Small intestine (tissue), 7 donors: ENCODE data around the gene CD63. TPM values are rescaled to one million over a fixed set of nuclear protein-coding genes. Genes with fewer than 3 reads are reported as not detected.

Experiments used
- DNase-seq, 2 donors: peaks; one replicate each; pipeline versions ENCODE4 v3.0.0 to v3.0.0-alpha.2; 2013
- FAIRE-seq: peaks from 2 replicates; lab custom pipeline; 2012; peaks lifted over from hg19 to GRCh38; lab: Jason Lieb, UNC
- H3K27ac ChIP-seq, 3 donors: one replicate each; pipeline ENCODE4 v1.5.1; 2013; ENCODE audit warnings: low read length in 2 of 3, mild to moderate bottlenecking in 2 of 3, control low read depth in 1 of 3, inconsistent platforms in 1 of 3, low read depth in 1 of 3, moderate library complexity in 1 of 3
- H3K27me3 ChIP-seq, 3 donors: one replicate each; pipeline ENCODE4 v1.6.1; 2013; ENCODE audit warnings: low read length in 3 of 3, inconsistent platforms in 1 of 3; ENCODE audit not compliant: control insufficient read depth in 3 of 3, insufficient read depth in 3 of 3
- H3K36me3 ChIP-seq, 3 donors: one replicate each; pipeline ENCODE4 v1.6.1; 2013; ENCODE audit warnings: low read length in 3 of 3, inconsistent platforms in 1 of 3, low read depth in 1 of 3, mild to moderate bottlenecking in 1 of 3, moderate library complexity in 1 of 3; ENCODE audit not compliant: control insufficient read depth in 3 of 3, insufficient read depth in 2 of 3
- H3K4me1 ChIP-seq, 3 donors: one replicate each; pipeline ENCODE4 v1.6.1; 2013; ENCODE audit warnings: low read length in 2 of 3, inconsistent platforms in 1 of 3, low read depth in 1 of 3, mild to moderate bottlenecking in 1 of 3, moderate library complexity in 1 of 3; ENCODE audit not compliant: control insufficient read depth in 3 of 3, insufficient read depth in 2 of 3
- H3K4me3 ChIP-seq, 3 donors: one replicate each; pipeline ENCODE4 v1.5.1; 2013; ENCODE audit warnings: low read length in 3 of 3, control low read depth in 1 of 3, inconsistent platforms in 1 of 3, low read depth in 1 of 3, mild to moderate bottlenecking in 1 of 3, moderate library complexity in 1 of 3
- H3K9me3 ChIP-seq, 2 donors: one replicate each; pipeline ENCODE4 v1.6.1; 2013; ENCODE audit warnings: low read depth in 1 of 2, low read length in 1 of 2; ENCODE audit not compliant: control insufficient read depth in 2 of 2, insufficient read depth in 1 of 2
- WGBS, 3 donors: extraction: QIAGEN DNeasy Blood & Tissue Kit; methylation state at CpG; one replicate each; pipeline ENCODE4 v1.1.7; 2013; 5-methylcytosine and 5-hydroxymethylcytosine counted together
- polyA plus RNA-seq, 4 donors: library from polyadenylated mRNA; stranded (reverse) in 3 of 4; unstranded in 1 of 4; fragments of 200-250 nt in 3 of 4; fragments of 120-200 nt in 1 of 4; gene quantifications; one replicate each; pipeline versions ENCODE4 v1.2.1 to v1.2.3, GENCODE V29; 2013
- donor health status: healthy with polysubstance abuse.
- donor health status: control.
- donor health status: control.
- donor health status: Bipolar disorder and iron deficiency.
- donor health status: healthy.

The CD63 gene
- polyA plus RNA-seq, 4 donors = 561 to 1,127 (median 702) TPM

DNA sequence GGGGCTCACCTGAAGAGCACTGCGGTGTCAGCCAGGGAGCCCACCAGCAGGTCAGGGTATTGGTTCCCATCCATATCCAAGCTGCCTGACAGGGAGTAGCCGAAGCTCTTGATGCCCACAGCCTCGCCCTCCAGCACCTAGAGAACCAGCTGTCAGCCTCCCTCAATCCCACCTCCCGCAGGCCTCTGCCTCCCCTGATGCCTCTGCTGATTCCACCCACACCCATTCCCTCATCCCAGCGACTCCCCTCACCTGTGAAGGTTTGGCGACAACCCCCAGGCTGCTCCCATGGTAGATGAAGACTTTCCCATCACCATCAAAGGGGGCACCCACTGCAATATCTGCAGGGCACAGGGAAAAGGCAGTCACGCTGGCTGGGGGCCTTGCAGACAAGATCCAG is 31.1 kb downstream of the CD63 start:
- Histone ChIP-seq H3K27ac (no peak overlapping the region), H3K27me3 (no peaks in the 10 kb centered on the region), H3K36me3 (peaks cover 0 to 22% (median 0%) of the 10 kb centered on the region in 3 donors), H3K9me3 (no peaks in the 10 kb centered on the region), H3K4me3 (no peak overlapping the region), H3K4me1 (peaks cover 0 to 36% (median 3%) of the 10 kb centered on the region in 3 donors)
- FAIRE-seq (no peak), DNase-seq (no peak)
- 84 to 86% (median 84%) methylated on average over 7 of the region's 7 CpGs for WGBS, 3 donors

DNA sequence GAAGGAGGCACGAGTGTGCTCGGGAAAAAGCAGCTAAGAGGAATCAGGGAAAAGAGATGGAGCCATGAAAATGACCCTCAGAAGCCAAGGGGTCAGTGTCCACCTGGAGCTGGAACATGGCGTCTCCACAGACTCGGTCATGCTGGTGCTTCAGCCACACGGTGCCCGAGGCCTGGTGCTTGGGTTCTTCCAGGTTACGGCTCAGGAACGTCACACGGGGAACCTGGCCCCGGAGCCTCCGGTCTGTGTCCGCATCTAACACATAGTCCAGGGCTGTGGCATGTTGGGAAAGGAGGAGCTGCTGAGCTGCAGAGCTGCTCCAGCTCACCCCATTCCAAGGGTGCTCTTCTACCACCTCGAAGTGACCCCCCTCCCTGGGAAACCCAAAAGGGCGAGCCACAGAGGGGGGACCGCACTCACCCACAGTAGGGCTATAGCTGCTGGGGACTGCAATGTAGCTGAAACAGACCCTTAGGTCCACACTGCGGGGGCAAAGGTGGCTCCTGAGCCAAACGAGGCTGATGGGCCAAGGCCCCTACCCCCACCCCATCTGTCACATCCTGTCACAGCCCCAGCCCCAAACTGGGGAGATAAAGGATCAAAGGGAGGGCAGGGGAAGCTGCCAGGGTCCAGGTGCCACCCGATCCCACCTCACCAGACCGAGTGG is 31.9 kb downstream of the CD63 start:
- Histone ChIP-seq H3K4me1 (peaks cover 0 to 35% (median 3%) of the 10 kb centered on the region in 3 donors), H3K27ac (no peak overlapping the region), H3K9me3 (no peaks in the 10 kb centered on the region), H3K27me3 (no peaks in the 10 kb centered on the region), H3K4me3 (no peak overlapping the region), H3K36me3 (peaks cover 0 to 23% (median 0%) of the 10 kb centered on the region in 3 donors)
- no peak for DNase-seq
- WGBS, 3 donors = 81 to 87% (median 82%) methylated on average over 17 to 19 of the region's 19 CpGs
- FAIRE-seq = no peak

DNA sequence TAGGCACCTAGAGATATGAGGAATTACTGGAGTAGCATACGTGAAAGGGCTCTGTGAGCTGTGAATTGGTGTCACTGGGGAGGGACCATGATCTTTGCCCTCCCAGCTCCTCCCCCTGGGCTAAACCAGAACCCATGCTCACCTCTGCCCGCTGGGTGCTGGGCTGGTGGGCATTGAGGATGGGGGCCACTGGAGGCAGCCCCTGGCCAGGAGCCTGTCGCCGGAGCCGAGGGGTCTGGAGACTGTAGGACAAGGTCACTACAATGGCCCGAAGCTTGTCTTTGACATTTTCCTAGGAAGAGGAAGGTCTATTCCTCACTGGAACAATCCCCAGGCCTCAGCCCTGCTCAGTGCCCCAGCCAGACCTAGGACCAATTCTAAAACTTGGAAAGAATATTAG is 32.7 kb downstream of the CD63 start:
- no peaks in the 10 kb centered on the region for H3K9me3 ChIP-seq
- H3K4me3 ChIP-seq = no peak overlapping the region
- H3K4me1 ChIP-seq = peaks cover 0 to 35% (median 3%) of the 10 kb centered on the region in 3 donors
- no peaks in the 10 kb centered on the region for H3K27me3 ChIP-seq
- no peak overlapping the region for H3K27ac ChIP-seq
- H3K36me3 ChIP-seq = peaks cover 0 to 26% (median 0%) of the 10 kb centered on the region in 3 donors
- 74 to 86% (median 74%) methylated on average over 6 of the region's 6 CpGs for WGBS, 3 donors
- DNase-seq (no peak), FAIRE-seq (no peak)

DNA sequence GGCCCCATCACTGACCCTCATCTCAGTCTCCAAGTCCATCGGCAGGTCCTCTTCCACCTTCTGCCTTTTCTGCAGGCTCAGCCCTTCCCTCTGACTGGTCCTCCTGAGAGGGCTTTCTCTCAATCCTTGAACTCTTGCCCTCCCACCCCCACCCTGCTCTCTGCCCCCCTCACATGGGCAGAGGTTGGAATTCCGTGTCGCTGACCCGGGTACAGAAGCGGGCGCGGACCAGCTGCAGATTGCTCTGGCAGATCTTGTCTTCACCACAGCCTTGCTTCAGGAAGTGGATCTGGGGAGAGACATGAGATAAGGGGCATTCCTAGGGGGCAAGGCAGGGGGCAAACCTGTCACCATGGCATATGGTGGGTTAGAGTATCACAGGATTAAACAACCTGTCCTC is 33.5 kb downstream of the CD63 start:
- FAIRE-seq (no peak), DNase-seq (peak; percentile 26 to 55)
- H3K36me3 ChIP-seq = peaks cover 0 to 26% (median 0%) of the 10 kb centered on the region in 3 donors
- H3K27ac ChIP-seq = no peak overlapping the region
- H3K9me3 ChIP-seq = no peaks in the 10 kb centered on the region
- no peaks in the 10 kb centered on the region for H3K27me3 ChIP-seq
- no peak overlapping the region for H3K4me3 ChIP-seq
- peaks cover 0 to 35% (median 3%) of the 10 kb centered on the region in 3 donors for H3K4me1 ChIP-seq
- 51 to 60% (median 55%) methylated on average over 7 of the region's 7 CpGs for WGBS, 3 donors

DNA sequence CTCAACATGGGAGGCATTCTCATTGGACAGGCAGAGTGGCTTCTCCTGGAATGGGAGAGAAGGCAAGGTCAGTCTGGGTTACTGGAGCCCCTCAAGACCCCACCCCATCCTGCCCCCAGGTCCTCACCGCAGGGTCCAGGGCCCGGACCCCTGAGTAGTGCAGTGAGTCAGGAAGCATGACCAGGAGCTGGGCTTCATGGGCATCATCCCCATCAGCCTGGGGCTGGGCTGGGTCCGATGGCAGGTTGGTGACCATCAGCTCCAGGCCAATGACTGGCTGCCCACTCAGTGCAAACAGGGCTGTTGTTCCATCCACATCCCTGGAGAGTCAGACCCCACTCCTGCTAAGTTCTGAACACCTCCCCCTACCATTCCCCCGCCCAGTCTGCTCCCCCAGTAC is 34.2 kb downstream of the CD63 start:
- no peak overlapping the region for H3K27ac ChIP-seq
- 93 to 100% (median 98%) methylated on average over 4 of the region's 4 CpGs for WGBS, 3 donors
- FAIRE-seq (no peak), DNase-seq (no peak)
- no peaks in the 10 kb centered on the region for H3K27me3 ChIP-seq
- H3K9me3 ChIP-seq = no peaks in the 10 kb centered on the region
- peaks cover 0 to 29% (median 3%) of the 10 kb centered on the region in 3 donors for H3K4me1 ChIP-seq
- H3K36me3 ChIP-seq = peaks cover 0 to 26% (median 0%) of the 10 kb centered on the region in 3 donors
- no peak overlapping the region for H3K4me3 ChIP-seq

DNA sequence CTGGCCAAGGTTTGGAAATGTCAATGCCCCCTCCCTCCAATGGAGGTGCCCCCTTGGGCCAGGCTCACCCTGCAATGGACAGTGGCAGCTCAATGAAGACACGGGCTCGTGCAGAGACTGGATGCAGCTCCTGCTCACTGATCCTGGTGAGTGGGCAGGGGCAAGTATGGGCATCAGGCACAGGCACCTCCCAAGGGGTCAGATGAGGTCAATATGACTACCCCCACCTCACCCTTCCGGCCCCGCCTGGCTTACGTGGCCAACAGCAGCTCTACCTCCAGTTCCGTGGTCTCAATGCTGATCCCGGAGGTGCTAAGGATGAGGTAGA is 34.7 kb downstream of the CD63 start:
- DNase-seq = no peak
- H3K9me3 ChIP-seq = no peaks in the 10 kb centered on the region
- H3K27ac ChIP-seq = no peak overlapping the region
- H3K4me1 ChIP-seq = peaks cover 0 to 24% (median 1%) of the 10 kb centered on the region in 3 donors
- no peak overlapping the region for H3K4me3 ChIP-seq
- FAIRE-seq = no peak
- 95 to 98% (median 96%) methylated on average over 7 of the region's 7 CpGs for WGBS, 3 donors
- no peaks in the 10 kb centered on the region for H3K27me3 ChIP-seq
- peaks cover 0 to 28% (median 0%) of the 10 kb centered on the region in 3 donors for H3K36me3 ChIP-seq

DNA sequence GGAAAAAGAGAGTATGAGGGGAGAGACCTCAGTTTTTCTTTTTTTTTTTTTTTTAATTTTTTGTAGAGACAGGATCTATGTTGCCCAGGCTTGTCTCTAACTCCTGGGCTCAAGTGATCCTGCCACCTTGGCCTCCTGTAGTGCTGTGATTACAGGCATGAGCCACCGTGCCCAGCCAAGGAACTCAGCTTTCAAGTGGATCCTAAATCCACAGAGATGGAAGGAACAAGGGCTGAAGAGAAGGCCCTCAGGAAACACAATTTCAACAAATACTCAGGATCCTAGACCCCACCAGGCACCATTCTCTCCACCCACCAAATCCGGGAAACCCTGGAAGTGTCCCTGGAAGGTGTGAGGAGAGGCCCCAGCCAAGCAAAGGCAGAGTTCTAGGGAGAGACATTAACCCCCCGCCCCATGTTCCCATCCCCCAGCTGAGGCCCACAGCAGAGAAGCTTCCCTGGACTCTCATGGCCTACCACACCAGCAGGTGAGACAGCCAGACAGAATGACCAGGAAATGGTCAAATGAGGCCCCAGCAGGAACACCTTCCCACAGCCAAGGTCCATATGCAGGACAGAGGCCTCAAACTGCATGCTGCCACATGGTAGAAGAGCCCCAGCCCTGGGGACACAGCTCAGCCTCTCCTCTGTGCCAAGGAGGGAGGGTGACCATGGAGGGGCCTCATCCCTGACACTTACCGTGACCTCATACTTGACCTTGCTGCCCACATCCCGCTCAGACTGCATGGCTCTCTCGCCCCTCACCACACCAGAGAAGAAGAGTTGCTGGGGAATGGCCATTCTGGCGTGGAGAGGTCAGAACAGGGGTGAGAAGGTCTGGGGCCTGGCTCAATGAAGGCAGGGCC is 35.3 kb downstream of the CD63 start:
- 92 to 95% (median 93%) methylated on average over 7 of the region's 7 CpGs for WGBS, 3 donors
- no peak overlapping the region for H3K27ac ChIP-seq
- peaks cover 0 to 22% (median 0%) of the 10 kb centered on the region in 3 donors for H3K4me1 ChIP-seq
- H3K9me3 ChIP-seq = no peaks in the 10 kb centered on the region
- no peaks in the 10 kb centered on the region for H3K27me3 ChIP-seq
- peaks cover 0 to 32% (median 0%) of the 10 kb centered on the region in 3 donors for H3K36me3 ChIP-seq
- H3K4me3 ChIP-seq = no peak overlapping the region
- DNase-seq = no peak
- no peak for FAIRE-seq

DNA sequence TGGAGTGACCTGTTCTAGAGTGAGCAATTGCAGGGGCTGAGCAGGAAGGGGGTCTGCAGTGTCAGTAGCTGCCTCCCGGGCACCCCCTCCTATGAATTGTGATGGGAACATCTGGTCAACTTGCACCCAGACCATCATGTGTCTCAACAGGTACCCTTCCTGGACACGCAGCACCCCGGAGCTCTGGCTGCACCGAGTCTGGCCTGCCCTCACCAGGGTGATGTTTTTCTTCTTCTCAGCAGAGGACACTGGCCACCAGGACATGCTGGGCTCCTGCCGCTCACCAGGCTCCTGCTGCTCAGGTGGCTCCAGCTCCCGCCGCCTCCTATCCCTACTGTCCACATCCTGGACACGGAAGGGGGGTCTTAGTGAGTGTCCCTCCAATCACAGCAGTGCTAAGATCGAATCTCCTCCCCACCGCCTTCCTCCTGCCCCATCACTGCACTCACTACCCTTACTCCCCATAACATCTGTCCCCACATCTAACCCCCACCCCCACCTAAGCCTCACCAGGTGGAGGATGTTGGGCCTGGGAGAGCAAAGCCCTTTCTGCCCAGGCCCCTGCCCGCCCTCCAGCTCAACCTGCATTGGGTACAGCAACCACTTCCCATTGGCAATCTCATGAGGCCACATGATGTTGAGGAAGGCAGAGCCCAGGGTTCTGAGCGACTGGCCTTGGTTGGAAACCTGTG is 36.0 kb downstream of the CD63 start:
- WGBS, 3 donors = 86 to 94% (median 94%) methylated on average over 12 of the region's 12 CpGs
- DNase-seq = no peak
- Histone ChIP-seq H3K36me3 (peaks cover 0 to 35% (median 0%) of the 10 kb centered on the region in 3 donors), H3K4me3 (no peak overlapping the region), H3K27me3 (no peaks in the 10 kb centered on the region), H3K27ac (no peak overlapping the region), H3K9me3 (no peaks in the 10 kb centered on the region), H3K4me1 (peaks cover 0 to 22% (median 0%) of the 10 kb centered on the region in 3 donors)
- FAIRE-seq = no peak
